Measurements from ENCODE around the gene TOP3A.
A peak's percentile ranks its signal among the peaks of the same experiment; 100 is the strongest.
"Not testable (repeated sequence)": the region's sequence is repeated elsewhere in the genome, so short reads cannot be mapped to it uniquely, and the experiment has no call there.

TOP3A gene, protein sequence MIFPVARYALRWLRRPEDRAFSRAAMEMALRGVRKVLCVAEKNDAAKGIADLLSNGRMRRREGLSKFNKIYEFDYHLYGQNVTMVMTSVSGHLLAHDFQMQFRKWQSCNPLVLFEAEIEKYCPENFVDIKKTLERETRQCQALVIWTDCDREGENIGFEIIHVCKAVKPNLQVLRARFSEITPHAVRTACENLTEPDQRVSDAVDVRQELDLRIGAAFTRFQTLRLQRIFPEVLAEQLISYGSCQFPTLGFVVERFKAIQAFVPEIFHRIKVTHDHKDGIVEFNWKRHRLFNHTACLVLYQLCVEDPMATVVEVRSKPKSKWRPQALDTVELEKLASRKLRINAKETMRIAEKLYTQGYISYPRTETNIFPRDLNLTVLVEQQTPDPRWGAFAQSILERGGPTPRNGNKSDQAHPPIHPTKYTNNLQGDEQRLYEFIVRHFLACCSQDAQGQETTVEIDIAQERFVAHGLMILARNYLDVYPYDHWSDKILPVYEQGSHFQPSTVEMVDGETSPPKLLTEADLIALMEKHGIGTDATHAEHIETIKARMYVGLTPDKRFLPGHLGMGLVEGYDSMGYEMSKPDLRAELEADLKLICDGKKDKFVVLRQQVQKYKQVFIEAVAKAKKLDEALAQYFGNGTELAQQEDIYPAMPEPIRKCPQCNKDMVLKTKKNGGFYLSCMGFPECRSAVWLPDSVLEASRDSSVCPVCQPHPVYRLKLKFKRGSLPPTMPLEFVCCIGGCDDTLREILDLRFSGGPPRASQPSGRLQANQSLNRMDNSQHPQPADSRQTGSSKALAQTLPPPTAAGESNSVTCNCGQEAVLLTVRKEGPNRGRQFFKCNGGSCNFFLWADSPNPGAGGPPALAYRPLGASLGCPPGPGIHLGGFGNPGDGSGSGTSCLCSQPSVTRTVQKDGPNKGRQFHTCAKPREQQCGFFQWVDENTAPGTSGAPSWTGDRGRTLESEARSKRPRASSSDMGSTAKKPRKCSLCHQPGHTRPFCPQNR

DNA sequence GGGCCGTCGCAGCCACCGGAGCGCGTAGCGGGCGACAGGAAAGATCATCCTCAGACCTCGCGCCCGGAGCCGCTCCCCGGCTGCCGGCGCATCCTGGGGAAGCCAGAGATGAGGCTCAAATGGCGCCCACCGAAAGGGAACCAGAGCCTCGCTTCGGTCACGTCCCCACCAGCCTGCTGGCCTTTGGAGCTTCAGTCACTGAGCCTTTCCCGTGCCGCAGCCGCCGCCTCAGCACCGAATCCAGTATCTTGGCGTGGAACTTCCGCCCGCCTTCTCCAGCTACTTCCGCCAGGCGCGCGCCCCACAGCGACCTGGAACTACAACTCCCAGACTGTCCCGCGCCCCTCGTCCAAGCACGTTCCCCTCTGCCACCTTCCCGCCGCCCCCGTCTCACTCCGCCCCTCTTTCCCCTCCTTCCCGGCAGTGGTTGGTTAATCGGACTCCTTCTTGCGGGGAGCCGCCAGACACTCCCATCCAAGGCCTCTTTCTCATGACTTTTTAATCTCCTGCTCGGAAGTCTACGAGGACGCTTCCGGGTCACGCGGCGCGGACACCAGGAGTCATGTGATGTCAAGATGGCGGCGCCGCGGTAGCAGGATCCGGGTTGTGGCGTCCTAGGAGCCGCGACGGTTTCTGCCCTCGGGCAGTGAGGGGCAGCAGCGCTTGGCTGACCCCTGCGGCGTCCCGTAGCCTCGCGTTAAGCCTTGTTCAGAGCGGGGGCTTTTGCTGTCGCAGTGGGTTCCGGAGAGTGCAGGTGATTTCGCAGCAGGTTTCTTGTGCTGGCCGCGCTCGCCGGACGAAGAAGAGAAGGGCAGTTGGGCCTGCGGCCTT lies at the start of gene TOP3A, which contains the start of gene SMCR8:
Gene TOP3A, minus strand, starts transcription at position 264 of the 831 bp plus-strand sequence. Its CDS starts 216 bp downstream, at position 48.
Gene SMCR8, plus strand, starts transcription at position 563 of the 831 bp plus-strand sequence. CDS start 497 bp downstream, outside the sequence.
- DNase-seq, result peak; percentile 81

GRCh38 chr17:18364166-18364565 lies 49.4 kb upstream of the TOP3A start:
- DNase-seq, result no peak

GRCh38 chr17:18363101-18364049 lies 48.6 kb upstream of the TOP3A start, which contains the start of gene SHMT1:
Gene SHMT1 (minus strand): TSS chr17:18363550. CDS start chr17:18355981, 7,569 bp downstream.
- DNase-seq, result peak; percentile 68

GRCh38 chr17:18362698-18363100 lies 47.9 kb upstream of the TOP3A start:
- DNase-seq, result no peak

- DNase-seq, result no peak
These were observed 47.3 kb upstream of the TOP3A start for GRCh38 chr17:18361837-18362697.

- DNase-seq, result no peak
These were observed 45.7 kb upstream of the TOP3A start for GRCh38 chr17:18360518-18360917.

- no peak for DNase-seq
These were observed 41.8 kb upstream of the TOP3A start for GRCh38 chr17:18356624-18357023.

DNA sequence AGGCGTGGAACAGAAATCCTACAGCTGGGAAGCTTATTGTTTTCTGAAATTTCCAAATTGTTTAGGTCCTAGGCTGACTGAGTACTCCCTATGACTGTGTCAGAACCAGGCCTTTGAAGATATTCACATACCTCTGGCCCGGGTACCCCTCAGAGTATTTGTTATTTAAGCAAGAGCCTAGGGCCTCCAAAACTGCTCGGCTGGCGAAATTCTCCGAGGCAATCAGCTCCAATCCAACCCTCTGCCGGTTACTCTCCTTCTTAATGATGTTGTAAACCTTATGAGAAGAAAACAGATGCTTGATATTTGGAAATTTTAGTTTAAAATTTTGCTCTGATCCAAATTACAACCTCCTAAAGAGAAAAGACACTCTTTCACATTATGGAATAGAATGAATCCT lies 38.7 kb upstream of the TOP3A start:
- DNase-seq, result no peak

- DNase-seq, result no peak
These were observed 29.2 kb upstream of the TOP3A start for GRCh38 chr17:18344021-18344420.

DNA sequence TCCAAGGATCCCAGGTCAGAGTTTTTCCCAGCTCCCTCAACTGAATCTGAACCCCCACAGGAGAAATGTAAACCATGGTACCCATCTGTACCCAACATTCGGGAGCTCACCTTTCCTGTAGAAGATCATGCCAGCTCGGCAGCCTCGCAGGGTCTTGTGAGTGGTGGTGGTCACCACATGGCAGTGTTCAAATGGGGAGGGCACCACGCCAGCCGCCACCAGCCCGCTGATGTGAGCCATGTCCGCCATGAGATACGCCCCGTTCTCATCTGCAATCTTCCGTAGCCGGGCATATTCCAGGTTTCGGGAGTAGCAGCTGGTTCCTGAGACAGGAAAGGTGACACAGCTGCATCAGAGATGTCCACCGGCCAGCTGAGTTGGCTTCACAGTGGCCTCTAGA lies 25.1 kb upstream of the TOP3A start:
- no peak for DNase-seq

GRCh38 chr17:18338158-18338557 lies 23.4 kb upstream of the TOP3A start:
- DNase-seq, result not testable (repeated sequence)

DNA sequence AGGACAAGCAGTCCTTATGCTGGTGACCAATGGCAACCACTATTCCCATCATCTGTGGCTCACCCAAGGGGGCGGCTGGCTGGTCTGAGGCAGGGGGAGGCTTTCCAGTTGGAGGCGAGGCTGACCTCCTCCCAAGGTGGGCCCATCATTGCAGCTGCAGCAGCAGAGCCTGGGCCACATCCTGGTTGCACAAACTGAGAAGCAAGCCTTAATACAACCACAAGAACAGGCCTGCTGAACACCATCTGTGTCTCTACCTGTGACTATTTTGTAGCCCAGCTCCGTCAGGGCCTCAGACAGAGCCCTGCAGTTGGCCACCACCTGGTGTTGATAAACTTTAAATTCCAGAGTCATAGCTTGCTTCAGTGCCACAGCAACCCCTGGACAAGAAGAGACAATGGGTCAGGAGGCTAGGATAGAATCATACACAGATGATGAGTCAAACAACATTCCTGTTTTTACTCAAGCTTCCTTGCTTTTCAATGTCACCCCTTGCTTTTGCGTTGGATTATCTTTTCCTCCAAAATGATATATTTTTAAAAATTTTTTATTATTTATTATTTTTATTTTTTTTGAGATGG lies 18.2 kb upstream of the TOP3A start:
- no peak for DNase-seq

GRCh38 chr17:18331879-18332278 lies 17.1 kb upstream of the TOP3A start:
- DNase-seq, result no peak

GRCh38 chr17:18328643-18329204 lies 13.9 kb upstream of the TOP3A start:
- DNase-seq, result no peak

DNA sequence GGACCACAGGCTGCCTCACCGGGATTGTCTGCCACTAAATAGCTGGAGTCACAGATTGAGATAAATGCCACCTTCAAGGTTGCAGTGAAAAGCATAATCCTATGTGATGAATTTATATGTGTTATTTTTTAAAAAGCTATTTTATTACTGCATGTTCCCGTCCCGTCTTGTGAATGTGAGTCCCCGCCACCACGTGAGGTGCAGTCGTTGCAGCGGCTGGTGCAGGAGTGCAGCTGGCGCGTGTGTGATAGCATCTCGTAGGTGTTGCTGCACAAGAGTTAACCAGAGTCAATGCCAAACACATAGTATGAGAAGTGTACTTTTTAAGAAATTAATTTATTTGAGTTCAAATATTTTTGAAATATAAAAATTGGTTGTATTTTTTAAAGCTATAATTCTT lies 12.8 kb upstream of the TOP3A start:
- DNase-seq, result no peak

DNA sequence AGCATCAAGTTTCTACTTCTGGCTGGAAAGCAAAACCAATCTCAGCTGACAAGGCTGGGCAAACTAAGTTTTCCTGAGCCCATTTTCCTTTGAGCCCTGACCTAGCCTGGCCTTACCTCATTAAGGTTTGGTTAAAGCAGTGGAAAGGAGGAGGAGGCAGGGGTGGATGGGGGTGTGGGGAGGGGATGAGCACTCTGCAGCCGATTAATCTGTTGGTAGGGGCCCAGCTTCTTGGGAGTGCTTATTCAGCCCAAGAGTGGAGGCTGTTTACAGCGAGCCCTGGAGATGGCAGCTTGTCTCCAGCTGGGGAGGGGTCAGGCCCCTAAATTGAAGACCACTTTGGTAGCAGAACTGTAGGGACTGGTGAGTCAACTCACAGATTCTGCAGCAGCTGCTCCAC lies 12.3 kb upstream of the TOP3A start:
- no peak for DNase-seq

- no peak for DNase-seq
These were observed 11.8 kb upstream of the TOP3A start for GRCh38 chr17:18326572-18326971.

DNA sequence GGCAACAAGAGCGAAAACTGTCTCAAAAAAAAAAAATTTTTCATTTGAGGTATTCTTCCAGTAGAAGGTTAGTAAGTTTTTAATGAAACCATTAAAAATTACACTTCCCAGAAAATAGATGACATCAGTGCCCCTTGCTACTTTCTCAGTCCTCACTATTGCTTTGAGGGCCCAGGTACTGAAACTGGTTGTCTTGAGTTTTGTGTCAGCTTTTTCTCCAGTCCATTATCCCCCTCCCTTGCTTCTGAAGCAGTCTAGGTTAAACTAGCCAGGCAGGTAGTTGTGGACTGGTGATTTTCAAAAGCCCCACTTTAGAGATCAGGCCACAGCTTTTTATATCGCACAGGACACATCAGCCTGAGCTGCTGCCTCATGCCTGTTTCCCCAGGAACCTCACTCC lies 11.2 kb upstream of the TOP3A start:
- no peak for DNase-seq
